HL-60/S4 (cell line): Measurements from ENCODE around the gene PFKP.

ENCODE experiments used
- in situ Hi-C: fragments of 300-500 bp; cut with MboI; formaldehyde crosslinking; loops from 2 replicates; pipeline ENCODE4 v1.14.3; 2022; ENCODE audit warnings: low sequenced_read_pairs

PFKP gene

GRCh38 chr10:3129581-3130340 is 62.4 kb downstream of the PFKP start:
- in situ Hi-C loops, result no loop called here

GRCh38 chr10:3131098-3131497 is 63.8 kb downstream of the PFKP start:
- in situ Hi-C loops, result no loop called here

DNA sequence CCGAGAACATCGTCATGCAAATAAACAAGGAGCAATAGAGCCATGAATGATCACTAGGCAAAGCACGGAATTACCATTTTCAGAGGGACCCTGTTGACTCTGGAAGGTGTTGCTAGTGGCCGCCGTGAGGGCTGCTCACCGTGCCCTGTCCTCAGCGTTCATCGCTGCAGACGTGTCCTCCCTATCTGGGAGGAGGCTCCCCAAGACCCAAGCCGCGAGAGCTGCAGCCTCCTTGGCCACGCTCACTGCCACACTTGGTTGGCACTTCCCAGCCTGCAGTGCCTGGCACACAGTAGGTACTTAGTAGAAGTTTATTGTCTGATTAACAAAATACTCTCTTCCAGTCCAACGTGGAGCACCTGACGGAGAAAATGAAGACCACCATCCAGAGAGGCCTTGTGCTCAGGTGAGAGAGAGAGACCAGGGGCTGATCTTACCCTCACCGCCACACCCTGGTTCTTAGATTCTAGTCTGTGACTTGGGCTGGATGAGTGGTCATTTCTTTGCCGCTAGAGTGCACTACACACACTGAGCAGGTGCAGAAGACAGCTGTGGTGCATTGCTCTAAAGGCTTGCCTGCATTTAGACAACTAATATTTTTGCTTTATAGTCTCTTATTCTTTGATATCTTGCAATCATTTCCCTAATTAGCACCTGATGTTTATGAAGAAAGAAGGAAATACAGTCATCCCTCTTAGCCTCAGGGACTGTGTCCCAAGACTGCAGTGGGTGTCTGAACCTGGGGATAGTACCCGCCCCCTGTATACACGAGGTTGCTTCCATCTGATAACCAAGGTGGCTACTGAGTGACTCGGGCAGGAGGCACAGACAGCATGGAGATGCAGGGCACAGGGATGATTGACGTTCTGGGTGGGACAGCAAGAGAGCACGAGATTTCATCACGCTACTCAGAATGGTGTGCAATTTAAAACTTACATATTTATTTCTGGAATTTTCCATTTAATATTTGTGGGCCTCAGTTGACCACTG is 65.0 kb downstream of the PFKP start:
- in situ Hi-C loops, result no loop called here

DNA sequence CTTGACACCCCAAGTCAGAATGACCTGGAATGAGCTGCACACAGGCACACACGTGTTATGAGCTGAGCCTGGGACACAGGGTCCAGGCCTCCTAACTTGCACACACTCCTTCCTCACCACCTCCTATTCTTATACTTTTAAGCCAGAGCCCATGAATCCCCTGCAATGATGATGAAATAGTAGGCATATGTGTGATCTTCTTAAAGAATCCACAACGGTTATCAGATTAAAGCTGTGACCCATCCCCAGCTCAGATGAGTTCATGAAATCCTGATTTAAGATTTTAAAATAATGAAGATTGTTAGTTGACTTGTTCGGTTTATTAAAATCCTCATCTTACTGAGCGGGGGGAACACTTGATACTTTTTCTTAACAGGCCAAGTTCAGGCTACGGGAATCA is 66.6 kb downstream of the PFKP start:
- in situ Hi-C loops, result no loop called here

- in situ Hi-C loops, result no loop called here
Measured at GRCh38 chr10:3135006-3135405, 67.7 kb downstream of the PFKP start.

GRCh38 chr10:3136336-3136735 is 69.0 kb downstream of the PFKP start:
- in situ Hi-C loops, result no loop called here

- in situ Hi-C loops, result no loop called here
Measured at GRCh38 chr10:3136763-3137611, 69.6 kb downstream of the PFKP start.

GRCh38 chr10:3137958-3138726 is 70.8 kb downstream of the PFKP start:
- in situ Hi-C loops, result no loop called here

GRCh38 chr10:3139216-3139910 is 72.0 kb downstream of the PFKP start:
- in situ Hi-C loops, result no loop called here

GRCh38 chr10:3140280-3140679 is 72.9 kb downstream of the PFKP start:
- in situ Hi-C loops, result no loop called here

DNA sequence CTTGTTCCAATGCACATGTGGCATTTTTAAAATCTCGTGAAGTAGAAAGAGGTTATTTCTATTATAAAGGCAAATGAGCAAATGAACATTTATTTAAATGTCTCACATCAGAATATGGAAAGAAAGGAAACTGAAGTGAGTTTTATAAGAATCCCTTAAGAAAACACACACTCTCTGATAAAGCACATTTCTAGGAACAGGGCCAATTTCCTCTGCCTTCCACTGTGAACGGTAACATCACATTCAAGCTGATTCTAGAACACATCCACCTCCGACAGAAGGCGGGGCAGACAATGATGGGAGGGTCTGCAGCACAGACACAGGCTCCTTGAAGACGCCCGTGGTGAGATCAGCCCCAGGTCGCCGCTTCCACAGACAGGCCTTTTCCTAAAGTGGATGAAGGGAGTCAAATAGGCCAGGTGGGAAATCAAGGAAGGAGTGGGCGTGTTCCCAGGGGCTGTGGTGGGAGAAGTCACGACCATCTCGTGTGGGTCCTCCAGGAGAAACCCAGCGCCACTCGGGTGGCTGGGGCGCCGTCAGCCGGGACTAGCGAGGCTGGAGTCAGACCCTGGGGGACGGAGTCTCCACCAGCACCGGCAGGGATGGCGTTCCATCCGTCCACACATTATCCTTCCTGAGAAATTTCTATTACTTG is 74.1 kb downstream of the PFKP start:
- in situ Hi-C loops, result no loop called here

DNA sequence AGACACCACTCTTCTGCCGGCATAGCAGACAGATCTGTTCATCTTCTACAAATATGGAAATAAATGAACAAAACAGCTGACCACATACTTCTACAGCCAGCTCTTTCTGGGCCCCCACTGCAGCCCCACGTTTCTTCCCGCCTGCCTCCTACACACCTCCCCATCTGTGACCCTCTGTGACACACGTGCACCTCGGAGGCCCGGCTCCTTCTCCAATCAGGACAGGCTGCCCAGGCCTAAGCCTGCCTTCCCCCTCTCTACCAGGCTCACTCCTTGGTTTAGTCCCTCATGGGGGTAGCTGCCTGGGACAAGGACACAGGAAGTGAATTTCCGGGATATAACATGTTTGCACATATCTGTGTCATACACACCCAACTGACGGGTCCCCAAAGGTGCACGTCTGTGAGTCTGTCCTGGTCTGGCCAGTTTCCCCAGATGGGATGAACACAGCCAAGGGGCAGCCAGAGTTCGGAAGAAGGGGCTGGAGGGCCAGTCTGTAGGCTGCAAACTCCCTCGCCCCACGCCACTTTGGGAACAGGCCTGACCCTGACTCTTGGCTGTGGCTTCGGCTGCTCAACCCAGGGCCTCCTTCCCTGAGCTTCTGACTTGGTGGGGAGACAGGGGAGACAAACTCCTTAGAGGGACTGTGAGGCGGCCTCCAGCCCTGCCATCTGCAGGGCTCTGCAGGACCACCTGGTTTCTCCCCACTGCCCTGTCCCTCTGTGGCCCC is 75.0 kb downstream of the PFKP start:
- in situ Hi-C loops, result no loop called here

DNA sequence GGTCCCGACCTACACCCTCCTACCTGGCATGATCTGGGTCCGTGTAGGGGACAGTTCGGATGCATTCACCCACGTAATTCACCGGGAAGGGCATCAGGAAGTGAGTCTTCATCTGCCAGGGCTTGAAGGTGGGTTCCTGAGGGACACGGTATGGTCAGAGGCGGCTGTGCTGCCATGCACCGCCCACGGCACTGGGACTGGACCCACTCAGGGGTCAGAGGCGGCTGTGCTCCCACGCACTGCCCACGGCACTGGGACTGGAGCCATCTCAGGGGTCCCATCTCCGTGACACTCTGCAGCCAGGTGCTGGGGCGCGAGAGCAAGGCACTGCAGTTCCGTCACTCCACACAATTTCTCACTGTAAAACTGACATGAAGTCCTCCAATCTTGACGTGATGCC is 76.0 kb downstream of the PFKP start:
- in situ Hi-C loops, result no loop called here

GRCh38 chr10:3143791-3144434 is 76.6 kb downstream of the PFKP start:
- in situ Hi-C loops, result no loop called here

GRCh38 chr10:3145366-3145765 is 78.0 kb downstream of the PFKP start:
- in situ Hi-C loops, result no loop called here

- in situ Hi-C loops, result no loop called here
Measured at GRCh38 chr10:3146289-3146688, 78.9 kb downstream of the PFKP start.

GRCh38 chr10:3147117-3147820 is 79.9 kb downstream of the PFKP start:
- in situ Hi-C loops, result no loop called here
